Type B pancreatic cell (in vitro differentiated cells): ENCODE data around the gene KCNJ16. TPM values are rescaled to one million over a fixed set of nuclear protein-coding genes. Genes with fewer than 3 reads are reported as not detected.

ENCODE experiments used
- DNase-seq: peaks from one replicate; pipeline ENCODE4 v3.0.0; 2021; ENCODE audit warnings: mixed read lengths; ENCODE audit not compliant: unreplicated experiment; ENCODE audit errors: extremely low spot score
- H3K27ac Mint-ChIP-seq: 2 replicates; pipeline ENCODE4 v1.8.0; 2021; ENCODE audit warnings: mild to moderate bottlenecking, mixed read lengths
- H3K27me3 Mint-ChIP-seq: 2 replicates; pipeline ENCODE4 v1.8.0; 2021; ENCODE audit warnings: mixed read lengths
- H3K36me3 Mint-ChIP-seq: 2 replicates; pipeline ENCODE4 v1.8.0; 2021; ENCODE audit warnings: mixed read lengths
- H3K4me1 Mint-ChIP-seq: one replicate; pipeline ENCODE4 v1.8.0; 2021; ENCODE audit warnings: mixed read lengths; ENCODE audit not compliant: unreplicated experiment
- H3K4me3 Mint-ChIP-seq: 2 replicates; pipeline ENCODE4 v1.8.0; 2021; ENCODE audit warnings: mild to moderate bottlenecking, mixed read lengths
- H3K9me3 Mint-ChIP-seq: 2 replicates; pipeline ENCODE4 v1.8.0; 2021; ENCODE audit warnings: mixed read lengths
- total RNA-seq: library from RNA; stranded (reverse); gene quantifications from 2 replicates; pipeline ENCODE4 v1.2.1, GENCODE V29; 2021; ENCODE audit warnings: low replicate concordance
- TF ChIP-seq, protein P1 (sequence below): fragments of 200-600 bp; sonication (generic); conservative IDR thresholded peaks from 2 replicates; pipeline ENCODE4 v1.5.0; 2021; ENCODE audit warnings: antibody characterized with exemption, mild to moderate bottlenecking

KCNJ16 gene
- total RNA-seq, 1 donor from 2014 or later, result 13.5 TPM

DNA sequence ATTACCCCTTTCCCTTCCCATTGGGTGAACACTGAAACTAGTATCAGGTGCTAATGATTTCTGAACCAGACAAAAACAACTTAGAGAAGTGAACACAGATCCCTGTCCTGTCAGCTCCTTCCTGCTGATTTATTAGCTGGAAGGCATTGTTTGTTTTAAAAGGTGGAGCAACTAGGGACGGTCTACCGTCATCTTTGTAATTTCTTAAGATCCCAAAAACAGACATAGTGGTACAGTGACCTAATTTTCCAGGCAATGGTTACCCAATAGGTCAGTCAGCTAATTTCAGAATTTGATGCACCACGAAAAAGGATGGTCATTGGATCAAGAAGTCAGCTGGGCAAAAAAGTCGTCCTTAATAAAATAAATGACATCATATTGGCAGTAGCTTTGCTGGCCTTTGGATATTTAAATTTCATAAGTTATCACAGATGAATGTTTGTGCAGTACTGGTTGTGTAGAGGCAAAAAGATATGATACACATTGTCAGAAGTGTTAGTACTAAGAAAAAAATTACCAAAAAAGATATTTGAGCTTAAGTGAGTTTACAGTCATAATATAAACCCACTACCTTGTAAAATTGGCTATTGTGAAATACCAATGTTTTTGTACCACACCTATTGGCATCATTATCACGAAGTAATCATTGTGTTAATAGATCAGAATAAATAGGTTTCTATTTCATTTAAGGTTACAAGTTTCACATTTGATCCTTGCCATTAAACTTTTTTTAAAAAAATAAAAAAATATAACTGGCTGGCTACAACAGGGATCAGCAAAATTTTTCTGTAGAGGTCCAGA lies 27.2 kb upstream of the KCNJ16 start:
- no peaks in the 10 kb centered on the region for H3K9me3 Mint-ChIP-seq
- no peaks in the 10 kb centered on the region for H3K27me3 Mint-ChIP-seq
- H3K36me3 Mint-ChIP-seq, result no peaks in the 10 kb centered on the region
- H3K27ac Mint-ChIP-seq, result no peak overlapping the region
- DNase-seq, result no peak
- no peak overlapping the region for H3K4me3 Mint-ChIP-seq
- peaks cover 6% of the 10 kb centered on the region for H3K4me1 Mint-ChIP-seq
- TF ChIP-seq, protein P1, sequence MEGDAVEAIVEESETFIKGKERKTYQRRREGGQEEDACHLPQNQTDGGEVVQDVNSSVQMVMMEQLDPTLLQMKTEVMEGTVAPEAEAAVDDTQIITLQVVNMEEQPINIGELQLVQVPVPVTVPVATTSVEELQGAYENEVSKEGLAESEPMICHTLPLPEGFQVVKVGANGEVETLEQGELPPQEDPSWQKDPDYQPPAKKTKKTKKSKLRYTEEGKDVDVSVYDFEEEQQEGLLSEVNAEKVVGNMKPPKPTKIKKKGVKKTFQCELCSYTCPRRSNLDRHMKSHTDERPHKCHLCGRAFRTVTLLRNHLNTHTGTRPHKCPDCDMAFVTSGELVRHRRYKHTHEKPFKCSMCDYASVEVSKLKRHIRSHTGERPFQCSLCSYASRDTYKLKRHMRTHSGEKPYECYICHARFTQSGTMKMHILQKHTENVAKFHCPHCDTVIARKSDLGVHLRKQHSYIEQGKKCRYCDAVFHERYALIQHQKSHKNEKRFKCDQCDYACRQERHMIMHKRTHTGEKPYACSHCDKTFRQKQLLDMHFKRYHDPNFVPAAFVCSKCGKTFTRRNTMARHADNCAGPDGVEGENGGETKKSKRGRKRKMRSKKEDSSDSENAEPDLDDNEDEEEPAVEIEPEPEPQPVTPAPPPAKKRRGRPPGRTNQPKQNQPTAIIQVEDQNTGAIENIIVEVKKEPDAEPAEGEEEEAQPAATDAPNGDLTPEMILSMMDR, result no peak

- no peaks in the 10 kb centered on the region for H3K9me3 Mint-ChIP-seq
- TF ChIP-seq, protein P1, result no peak
- no peaks in the 10 kb centered on the region for H3K36me3 Mint-ChIP-seq
- no peak for DNase-seq
- no peak overlapping the region for H3K4me3 Mint-ChIP-seq
- H3K27ac Mint-ChIP-seq, result no peak overlapping the region
- no peaks in the 10 kb centered on the region for H3K27me3 Mint-ChIP-seq
- peaks cover 17% of the 10 kb centered on the region for H3K4me1 Mint-ChIP-seq
Measured at GRCh38 chr17:70049801-70050591, 25.0 kb upstream of the KCNJ16 start.

GRCh38 chr17:70050931-70051330 lies 24.1 kb upstream of the KCNJ16 start:
- H3K27ac Mint-ChIP-seq, result no peak overlapping the region
- H3K36me3 Mint-ChIP-seq, result no peaks in the 10 kb centered on the region
- no peak overlapping the region for H3K4me3 Mint-ChIP-seq
- no peak for DNase-seq
- H3K27me3 Mint-ChIP-seq, result no peaks in the 10 kb centered on the region
- TF ChIP-seq, protein P1, result no peak
- no peaks in the 10 kb centered on the region for H3K9me3 Mint-ChIP-seq
- H3K4me1 Mint-ChIP-seq, result peaks cover 23% of the 10 kb centered on the region

- Mint-ChIP-seq H3K4me3 (peak overlapping the region; percentile 40), H3K27ac (no peak overlapping the region), H3K27me3 (no peaks in the 10 kb centered on the region), H3K36me3 (no peaks in the 10 kb centered on the region), H3K4me1 (peaks cover 18% of the 10 kb centered on the region), H3K9me3 (no peaks in the 10 kb centered on the region)
- no peak for DNase-seq
- TF ChIP-seq, protein P1, result no peak
Measured at GRCh38 chr17:70053241-70054234, 21.5 kb upstream of the KCNJ16 start.

GRCh38 chr17:70055000-70055399 lies 20.0 kb upstream of the KCNJ16 start:
- Mint-ChIP-seq H3K4me1 (peaks cover 22% of the 10 kb centered on the region), H3K27ac (no peak overlapping the region), H3K9me3 (no peaks in the 10 kb centered on the region), H3K4me3 (no peak overlapping the region), H3K36me3 (no peaks in the 10 kb centered on the region), H3K27me3 (no peaks in the 10 kb centered on the region)
- no peak for DNase-seq
- TF ChIP-seq, protein P1, result no peak
